NCI-H2029 (cell line): Measurements from ENCODE around the gene DNM3.

ENCODE experiments used
- DNase-seq: peaks from one replicate; lab custom pipeline; 2025; lab: John Stamatoyannopoulos, UW

DNM3 gene

GRCh38 chr1:172107316-172107975, 266.1 kb downstream of the DNM3 start:
- no peak for DNase-seq

DNA sequence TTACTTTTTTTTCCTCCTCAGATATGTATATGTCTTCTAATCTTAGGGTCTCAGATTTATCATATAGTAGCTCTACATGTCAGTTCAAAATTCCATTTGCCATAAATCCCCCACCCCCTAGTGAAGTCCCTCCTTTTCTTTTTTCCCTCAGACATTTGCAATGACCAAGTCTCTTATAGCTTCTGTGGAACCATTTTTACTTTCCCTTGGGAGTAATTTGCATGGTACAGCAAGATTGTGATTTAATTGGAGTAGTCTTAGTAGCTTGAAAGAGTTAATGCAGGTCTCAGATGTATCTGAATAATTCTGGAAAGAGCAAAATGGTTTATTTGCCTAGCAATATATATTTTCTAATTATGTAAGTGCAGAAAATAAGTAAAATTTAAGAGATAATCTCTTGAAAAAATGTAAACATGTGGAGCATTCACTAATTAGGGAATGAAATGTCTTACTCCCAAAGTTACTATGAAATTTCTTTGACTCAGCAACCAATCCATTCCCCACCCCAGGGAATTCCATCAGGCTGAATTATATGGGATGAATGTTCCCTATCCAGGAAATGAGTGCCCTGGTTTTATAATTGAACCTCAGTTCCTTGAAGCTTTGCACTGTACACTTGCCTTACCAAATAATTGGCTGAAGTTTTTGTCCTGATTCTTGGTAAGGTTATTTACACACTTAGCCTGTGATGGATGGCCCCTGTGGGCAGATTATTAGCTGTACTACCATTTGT, 267.0 kb downstream of the DNM3 start:
- DNase-seq = no peak

- DNase-seq = no peak
Observed at GRCh38 chr1:172109359-172109758, 268.1 kb downstream of the DNM3 start.

- DNase-seq = no peak
Observed at GRCh38 chr1:172112576-172112975, 271.3 kb downstream of the DNM3 start.

DNA sequence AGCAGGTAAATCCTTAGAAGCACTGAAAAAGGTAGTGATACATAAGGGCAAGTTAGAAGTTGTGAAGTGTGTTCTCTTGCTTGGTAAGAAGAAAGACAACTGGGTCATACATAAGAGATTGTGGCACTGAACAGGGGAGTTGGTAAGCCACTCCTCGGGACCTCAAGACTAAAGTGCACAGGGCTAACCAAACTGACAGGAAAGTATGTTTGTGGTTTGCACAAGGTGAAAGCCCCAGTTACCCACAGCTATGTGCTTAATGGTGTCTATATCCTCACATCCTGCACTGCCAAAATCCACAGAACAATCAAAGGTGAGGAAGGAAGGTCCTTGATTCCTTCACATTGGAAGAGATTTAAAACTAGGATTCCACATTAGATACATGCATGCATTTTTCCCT, 276.5 kb downstream of the DNM3 start:
- no peak for DNase-seq

DNA sequence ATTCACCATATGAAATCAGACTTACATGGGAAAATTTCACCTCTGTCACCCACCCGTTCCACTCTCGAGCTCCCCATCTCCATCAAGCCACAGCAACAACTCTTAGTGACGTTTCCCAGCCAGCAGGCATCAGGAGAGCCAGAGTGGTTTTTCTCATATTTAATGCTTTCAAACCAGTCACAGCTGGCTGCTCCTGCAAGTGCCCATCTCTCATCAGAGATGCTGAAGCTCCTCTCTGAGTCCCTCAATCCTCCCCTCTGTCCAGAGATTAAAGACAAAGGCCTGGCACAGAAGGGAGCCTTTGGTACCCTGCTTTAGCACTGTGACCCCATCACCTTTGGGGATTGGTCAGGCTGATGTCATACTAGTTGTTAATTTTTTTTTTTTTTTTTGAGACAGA, 277.3 kb downstream of the DNM3 start:
- DNase-seq = no peak

DNA sequence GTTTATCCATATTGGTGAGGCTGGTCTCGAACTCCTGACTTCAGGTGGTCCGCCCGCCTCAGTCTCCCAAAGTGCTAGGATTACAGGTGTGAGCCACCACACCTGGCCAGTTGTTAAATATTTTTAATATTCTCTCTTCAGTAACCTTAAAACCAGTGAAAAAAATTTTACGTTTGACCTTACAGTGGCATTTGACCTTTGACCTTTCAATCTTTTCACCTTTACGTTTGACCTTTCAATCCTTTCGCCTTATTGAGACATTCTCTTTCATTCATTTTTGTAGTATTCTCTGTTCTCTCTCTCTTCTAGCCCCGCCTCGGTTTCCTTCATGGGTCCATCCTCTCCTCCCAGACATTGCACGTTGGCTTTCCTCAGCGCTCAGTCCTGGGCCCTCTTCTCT, 277.9 kb downstream of the DNM3 start:
- no peak for DNase-seq

GRCh38 chr1:172120381-172120780, 279.1 kb downstream of the DNM3 start:
- no peak for DNase-seq

DNA sequence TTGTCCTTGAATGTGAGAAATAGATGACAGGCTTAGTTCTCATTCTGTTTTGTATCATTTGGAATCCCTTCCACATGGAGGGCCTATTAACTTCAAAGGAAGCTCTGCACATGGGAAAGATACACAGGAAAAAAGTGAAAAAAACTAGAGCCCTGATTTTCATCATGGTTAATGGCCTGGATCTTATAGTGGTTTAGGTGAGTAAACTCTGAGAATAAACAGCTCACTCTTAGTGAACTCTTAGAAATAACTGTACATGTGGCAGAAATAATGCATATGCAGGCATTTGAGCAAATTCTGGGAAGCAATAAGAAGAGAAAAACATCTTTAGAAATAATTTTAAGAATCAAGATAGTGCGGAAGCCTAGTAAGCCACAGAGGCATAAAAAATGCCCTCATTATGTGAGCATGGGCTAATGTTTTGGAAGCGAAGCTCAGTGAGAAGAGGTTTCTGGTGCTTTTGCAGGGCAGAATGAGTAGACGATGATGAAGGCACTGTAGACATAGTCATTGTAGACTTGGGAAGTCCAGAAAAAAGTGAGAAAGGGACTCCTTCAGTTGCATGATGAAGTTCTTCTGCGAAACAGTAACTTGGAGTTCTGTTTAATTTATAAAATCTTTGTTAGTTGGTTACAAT, 279.9 kb downstream of the DNM3 start:
- DNase-seq = no peak

- no peak for DNase-seq
Observed at GRCh38 chr1:172122381-172122780, 281.1 kb downstream of the DNM3 start.

DNA sequence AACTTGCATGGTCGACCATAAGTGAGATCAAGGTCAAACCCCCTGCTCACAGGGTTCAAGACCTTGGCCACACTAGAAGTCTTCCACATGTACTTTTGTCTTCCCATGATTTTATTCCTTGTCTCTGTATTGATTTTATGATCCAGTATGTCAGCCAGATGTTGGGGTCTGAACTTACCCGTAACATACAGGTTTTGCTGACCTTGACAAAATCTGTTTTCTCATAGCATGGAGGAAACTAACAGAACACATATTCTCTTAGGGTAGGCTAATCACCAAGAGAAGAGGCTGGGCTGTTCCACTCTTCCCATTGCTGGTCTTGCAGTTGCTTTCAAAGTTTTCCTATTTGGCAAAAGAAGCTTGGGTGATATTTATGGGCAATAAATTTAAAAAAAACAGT, 284.0 kb downstream of the DNM3 start:
- no peak for DNase-seq

- DNase-seq = no peak
Observed at GRCh38 chr1:172125812-172126430, 284.6 kb downstream of the DNM3 start.

DNA sequence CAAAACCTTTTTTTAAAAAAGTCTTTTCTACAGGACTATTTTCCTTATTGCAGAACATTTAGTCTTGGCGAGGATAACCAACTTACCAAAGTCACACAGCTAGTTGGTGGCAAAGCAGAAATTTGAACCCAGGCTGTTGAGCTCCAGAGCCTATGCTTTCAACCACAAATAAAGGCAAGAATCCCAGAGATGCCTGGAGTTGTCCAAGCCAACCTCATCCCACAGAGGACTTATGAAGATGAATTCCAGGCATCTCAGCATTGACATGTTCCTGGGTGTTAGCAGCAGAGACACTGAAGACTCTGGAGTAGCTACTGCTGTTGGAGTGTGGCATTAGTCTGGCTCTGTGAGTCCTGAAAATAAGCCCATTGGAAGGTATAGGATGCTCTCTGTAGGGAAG, 291.5 kb downstream of the DNM3 start:
- DNase-seq = no peak

GRCh38 chr1:172134087-172134731, 292.9 kb downstream of the DNM3 start:
- DNase-seq = no peak

GRCh38 chr1:172135076-172135672, 293.9 kb downstream of the DNM3 start:
- no peak for DNase-seq

DNA sequence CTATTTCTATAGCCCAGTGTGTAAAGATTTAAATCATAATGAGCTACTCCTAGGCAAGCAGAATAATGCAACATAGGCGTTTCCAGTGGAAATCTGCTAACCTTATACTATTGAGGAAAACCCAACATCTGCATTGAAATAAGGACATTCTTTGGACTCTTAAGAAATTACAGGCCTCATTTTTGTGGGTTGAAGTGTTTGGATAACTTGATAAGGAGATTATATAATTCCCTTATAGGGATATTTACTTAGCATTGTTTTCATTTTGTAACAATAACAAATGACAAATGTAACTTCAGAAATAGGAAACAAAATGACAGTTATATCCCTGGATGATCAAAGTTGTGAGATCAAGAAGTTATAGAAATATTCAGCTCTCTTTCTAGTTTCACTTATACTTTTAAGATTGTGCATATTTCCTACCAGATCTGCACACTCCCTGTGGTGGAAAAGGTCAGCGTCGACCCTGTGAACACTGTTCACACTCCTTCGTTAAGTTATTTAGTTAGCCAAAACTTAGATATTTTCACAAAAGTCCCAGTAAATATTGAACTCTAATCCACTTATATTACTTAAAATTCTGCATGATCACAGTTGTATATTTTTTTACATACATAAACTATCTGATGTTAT, 294.8 kb downstream of the DNM3 start:
- no peak for DNase-seq

GRCh38 chr1:172136925-172137324, 295.6 kb downstream of the DNM3 start:
- DNase-seq = no peak

- DNase-seq = no peak
Observed at GRCh38 chr1:172137703-172138454, 296.6 kb downstream of the DNM3 start.

- DNase-seq = no peak
Observed at GRCh38 chr1:172138634-172139033, 297.3 kb downstream of the DNM3 start.

DNA sequence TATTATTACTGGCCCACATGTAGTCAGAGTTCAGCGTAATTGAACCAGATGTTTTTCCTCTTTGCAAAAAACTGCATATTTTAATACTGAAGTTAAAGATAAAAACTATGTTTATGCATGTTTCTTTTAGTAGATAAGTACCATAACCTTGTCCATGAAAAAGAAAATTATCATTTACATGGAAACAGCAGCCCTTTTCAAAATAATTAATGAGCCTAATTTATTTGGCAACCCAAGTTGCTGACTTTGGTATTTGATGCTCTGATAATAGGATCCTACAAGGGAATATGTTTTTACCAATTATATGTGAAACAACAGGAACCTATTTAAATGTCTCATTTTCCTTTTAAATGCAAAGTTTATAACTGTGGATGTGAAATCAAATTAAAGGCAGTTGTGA, 297.9 kb downstream of the DNM3 start:
- DNase-seq = no peak

DNA sequence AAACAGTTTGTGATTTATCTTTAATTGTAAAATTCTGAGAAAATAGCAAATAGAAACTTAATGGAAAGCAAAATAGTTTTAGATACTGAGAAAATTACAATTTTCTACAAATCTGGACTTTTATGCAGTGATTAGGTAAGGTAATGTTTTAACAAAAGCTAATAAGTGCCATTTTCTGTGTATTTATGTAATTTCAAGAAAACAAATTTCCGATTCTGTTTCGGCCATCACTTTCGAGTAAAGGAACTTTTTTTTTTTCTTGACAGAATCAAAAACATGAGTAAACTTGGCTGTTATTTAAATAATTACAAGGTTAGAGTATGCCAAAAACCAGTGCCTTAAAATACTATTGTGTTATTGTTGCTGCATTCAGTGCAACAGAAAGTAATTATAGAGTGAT, 298.8 kb downstream of the DNM3 start:
- no peak for DNase-seq
